Loucy (cell line): ENCODE data around the gene PHACTR4.

Source experiments
- EZH2phosphoT487 ChIP-seq: fragments of 200-600 bp; IDR thresholded peaks from 2 replicates; pipeline ENCODE4 v1.6.1; 2018; ENCODE audit warnings: antibody characterized with exemption, mild to moderate bottlenecking, moderate library complexity, borderline replicate concordance
- TF ChIP-seq, protein P1 (sequence below): fragments of 200-600 bp; sonication (generic); conservative IDR thresholded peaks from 2 replicates; pipeline ENCODE4 v1.5.1; 2014; ENCODE audit warnings: mild to moderate bottlenecking, antibody characterized with exemption, low read length

GRCh38 chr1:28482702-28483101 is 113.2 kb downstream of the PHACTR4 start:
- TF ChIP-seq, protein P1, sequence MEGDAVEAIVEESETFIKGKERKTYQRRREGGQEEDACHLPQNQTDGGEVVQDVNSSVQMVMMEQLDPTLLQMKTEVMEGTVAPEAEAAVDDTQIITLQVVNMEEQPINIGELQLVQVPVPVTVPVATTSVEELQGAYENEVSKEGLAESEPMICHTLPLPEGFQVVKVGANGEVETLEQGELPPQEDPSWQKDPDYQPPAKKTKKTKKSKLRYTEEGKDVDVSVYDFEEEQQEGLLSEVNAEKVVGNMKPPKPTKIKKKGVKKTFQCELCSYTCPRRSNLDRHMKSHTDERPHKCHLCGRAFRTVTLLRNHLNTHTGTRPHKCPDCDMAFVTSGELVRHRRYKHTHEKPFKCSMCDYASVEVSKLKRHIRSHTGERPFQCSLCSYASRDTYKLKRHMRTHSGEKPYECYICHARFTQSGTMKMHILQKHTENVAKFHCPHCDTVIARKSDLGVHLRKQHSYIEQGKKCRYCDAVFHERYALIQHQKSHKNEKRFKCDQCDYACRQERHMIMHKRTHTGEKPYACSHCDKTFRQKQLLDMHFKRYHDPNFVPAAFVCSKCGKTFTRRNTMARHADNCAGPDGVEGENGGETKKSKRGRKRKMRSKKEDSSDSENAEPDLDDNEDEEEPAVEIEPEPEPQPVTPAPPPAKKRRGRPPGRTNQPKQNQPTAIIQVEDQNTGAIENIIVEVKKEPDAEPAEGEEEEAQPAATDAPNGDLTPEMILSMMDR = no peak
- TF ChIP-seq EZH2phosphoT487 = no peak
